WI38 (cell line): ENCODE data around the gene MMP23B.

Source experiments
- H3K4me3 ChIP-seq: 2 replicates; pipeline ENCODE4 v1.5.1; 2011; ENCODE audit warnings: low read depth, mild to moderate bottlenecking, control low read depth, low read length
- CTCF ChIP-seq: IDR thresholded peaks from 2 replicates; pipeline ENCODE4 v1.5.1; 2012; ENCODE audit warnings: low read depth, mild to moderate bottlenecking, control low read depth, low read length

Gene MMP23B

GRCh38 chr1:1622010-1622787, 9.8 kb upstream of the MMP23B start:
- TF ChIP-seq CTCF, result no peak
- no peak overlapping the region for H3K4me3 ChIP-seq

GRCh38 chr1:1622788-1623094, 9.2 kb upstream of the MMP23B start:
- H3K4me3 ChIP-seq, result no peak overlapping the region
- no peak for TF ChIP-seq CTCF

GRCh38 chr1:1623181-1623630, 8.8 kb upstream of the MMP23B start:
- no peak for TF ChIP-seq CTCF
- H3K4me3 ChIP-seq, result no peak overlapping the region

- no peak overlapping the region for H3K4me3 ChIP-seq
- TF ChIP-seq CTCF, result no peak
Observed at GRCh38 chr1:1623631-1624442, 8.1 kb upstream of the MMP23B start.

GRCh38 chr1:1624443-1625403, 7.2 kb upstream of the MMP23B start:
- no peak for TF ChIP-seq CTCF
- no peak overlapping the region for H3K4me3 ChIP-seq

- TF ChIP-seq CTCF, result no peak
- no peak overlapping the region for H3K4me3 ChIP-seq
Observed at GRCh38 chr1:1625404-1625775, 6.6 kb upstream of the MMP23B start.
